ENCODE measurements around the gene ARHGAP44.
"Not testable (repeated sequence)": the region's sequence is repeated elsewhere in the genome, so short reads cannot be mapped to it uniquely, and the experiment has no call there.

ARHGAP44 gene

GRCh38 chr17:12815642-12816141 lies 26.4 kb downstream of the ARHGAP44 start:
- DNase-seq (ENCODE audit: low read depth): no peak

GRCh38 chr17:12821376-12821940 lies 32.2 kb downstream of the ARHGAP44 start:
- no peak for DNase-seq (ENCODE audit: low read depth)

DNA sequence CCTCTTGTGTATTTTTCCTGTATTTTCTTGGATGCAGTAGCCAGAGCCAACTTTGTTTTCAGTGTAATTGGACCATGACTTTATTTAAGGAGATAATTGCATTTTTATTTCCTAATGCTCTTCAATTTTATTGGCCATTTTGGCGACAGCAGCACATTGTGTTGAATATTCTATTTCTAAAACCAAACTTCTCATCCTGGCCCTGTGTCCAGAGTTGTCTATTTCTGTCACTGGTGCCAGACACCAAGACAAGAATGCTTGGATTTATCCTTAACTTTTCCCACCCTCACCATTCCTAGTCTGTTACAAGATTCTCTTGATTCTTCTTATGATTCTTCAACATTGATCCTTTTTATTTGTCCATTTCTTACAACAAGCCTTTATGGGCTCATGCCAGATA lies 37.1 kb downstream of the ARHGAP44 start:
- no peak for DNase-seq (ENCODE audit: low read depth)

GRCh38 chr17:12830777-12831247 lies 41.5 kb downstream of the ARHGAP44 start:
- no peak for DNase-seq (ENCODE audit: low read depth)

DNA sequence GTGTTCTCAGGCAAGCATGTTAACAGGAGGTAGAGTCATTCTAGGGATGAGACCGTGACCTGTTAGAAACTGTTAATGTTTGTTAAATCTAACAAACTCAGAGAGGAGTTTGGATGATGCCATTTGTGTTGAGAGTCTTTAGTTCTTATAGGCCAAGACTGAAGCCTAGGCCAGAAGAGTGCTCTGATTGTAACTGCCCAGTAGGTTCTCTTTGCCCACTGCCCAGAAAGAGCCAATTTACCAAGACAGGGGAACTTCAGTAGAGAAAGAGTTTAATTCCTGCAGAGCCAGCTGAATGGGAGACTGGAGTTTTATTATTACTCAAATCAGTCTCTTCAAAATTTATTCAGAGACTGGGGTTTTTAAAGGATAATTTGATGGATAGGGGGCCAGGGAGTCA lies 42.5 kb downstream of the ARHGAP44 start:
- DNase-seq (ENCODE audit: low read depth): no peak

- no peak for DNase-seq (ENCODE audit: low read depth)
Measured at GRCh38 chr17:12839042-12839441, 49.7 kb downstream of the ARHGAP44 start.

DNA sequence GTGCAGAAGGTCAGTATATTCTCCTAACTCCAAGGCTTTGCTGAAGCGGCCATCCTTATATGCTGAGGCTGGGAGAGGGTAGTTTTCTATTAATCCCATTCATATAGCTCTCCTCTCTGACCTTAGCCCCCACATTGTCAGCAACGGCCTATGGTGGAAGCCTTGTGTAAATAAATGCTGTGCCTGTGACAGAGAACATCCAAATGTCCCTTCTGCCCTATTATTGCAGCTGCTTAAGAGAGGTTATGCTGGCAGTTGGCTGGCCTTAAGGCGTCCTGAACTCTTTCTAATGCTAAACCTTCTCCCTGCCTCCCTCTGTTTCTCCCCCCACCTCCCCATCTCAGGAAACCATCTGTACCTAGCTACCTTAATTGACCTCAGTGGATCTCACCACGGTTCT lies 53.6 kb downstream of the ARHGAP44 start:
- no peak for DNase-seq (ENCODE audit: low read depth)

- DNase-seq (ENCODE audit: low read depth): no peak
Measured at GRCh38 chr17:12850996-12851395, 61.7 kb downstream of the ARHGAP44 start.

DNA sequence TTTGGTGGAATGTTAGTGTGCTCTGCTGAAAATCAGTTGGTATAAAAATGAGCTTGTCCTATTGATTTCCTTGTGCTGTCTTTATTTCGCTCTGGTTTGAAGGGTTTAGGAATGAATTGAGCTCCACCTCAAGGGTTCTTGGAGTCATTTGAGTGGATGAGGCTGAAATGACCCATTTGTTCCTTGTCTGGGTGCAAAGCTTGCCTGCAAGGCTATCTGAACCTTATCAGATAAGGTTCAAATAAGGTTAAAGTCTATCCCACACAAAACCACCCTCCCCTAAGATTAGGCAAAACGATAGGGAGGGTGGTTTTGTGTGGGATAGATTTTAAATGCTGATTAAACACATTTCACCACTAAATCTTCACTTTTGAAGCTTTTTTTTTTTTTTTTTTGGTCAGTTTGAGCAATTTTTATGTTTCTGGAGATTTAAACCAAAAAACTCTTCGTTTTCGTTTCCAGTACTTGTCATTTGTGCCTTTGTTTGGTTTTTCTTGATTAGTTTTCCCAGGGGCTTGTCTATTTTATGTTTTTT lies 62.7 kb downstream of the ARHGAP44 start:
- DNase-seq (ENCODE audit: low read depth): no peak

- DNase-seq (ENCODE audit: low read depth): no peak
Measured at GRCh38 chr17:12853921-12854320, 64.6 kb downstream of the ARHGAP44 start.

GRCh38 chr17:12856416-12856815 lies 67.1 kb downstream of the ARHGAP44 start:
- DNase-seq (ENCODE audit: low read depth): no peak

GRCh38 chr17:12857592-12857991 lies 68.3 kb downstream of the ARHGAP44 start:
- no peak for DNase-seq (ENCODE audit: low read depth)

DNA sequence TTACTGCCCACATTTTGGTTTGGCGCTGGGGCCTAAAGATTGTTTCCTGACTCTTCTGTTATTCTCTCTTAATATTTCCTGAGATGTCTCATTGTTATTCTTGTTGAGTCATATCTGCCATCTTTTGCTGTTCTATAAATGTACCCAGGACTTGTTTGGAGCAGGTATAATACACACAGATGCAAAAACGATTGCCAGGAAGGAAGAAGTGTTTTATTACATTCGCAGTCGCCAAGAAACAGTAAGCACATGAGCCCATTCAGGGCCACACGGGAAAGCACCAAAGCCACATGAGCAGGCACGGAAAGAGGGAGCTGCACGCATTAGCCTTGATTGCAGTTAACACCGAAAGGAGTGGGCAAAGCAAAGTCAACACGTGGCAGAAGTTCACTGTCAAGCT lies 70.2 kb downstream of the ARHGAP44 start:
- no peak for DNase-seq (ENCODE audit: low read depth)

DNA sequence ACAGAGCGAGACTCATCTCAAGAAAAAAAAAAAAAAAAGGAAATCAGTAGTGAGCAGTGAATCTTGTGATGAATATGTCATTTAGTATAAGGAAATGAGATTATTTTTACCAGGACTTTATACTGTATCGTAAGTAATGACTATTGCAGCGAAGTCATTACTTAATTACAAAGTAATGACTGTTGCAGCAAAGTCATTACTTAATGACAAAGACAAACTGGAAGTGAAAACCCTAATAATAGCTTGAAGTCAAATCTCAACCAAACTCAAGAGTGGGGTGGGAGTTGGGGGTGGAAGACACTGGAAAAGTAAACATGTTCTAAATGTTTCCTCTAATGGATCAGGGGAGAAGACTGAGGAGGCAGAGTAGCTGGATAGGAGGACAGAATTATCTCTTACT lies 76.5 kb downstream of the ARHGAP44 start:
- no peak for DNase-seq (ENCODE audit: low read depth)

DNA sequence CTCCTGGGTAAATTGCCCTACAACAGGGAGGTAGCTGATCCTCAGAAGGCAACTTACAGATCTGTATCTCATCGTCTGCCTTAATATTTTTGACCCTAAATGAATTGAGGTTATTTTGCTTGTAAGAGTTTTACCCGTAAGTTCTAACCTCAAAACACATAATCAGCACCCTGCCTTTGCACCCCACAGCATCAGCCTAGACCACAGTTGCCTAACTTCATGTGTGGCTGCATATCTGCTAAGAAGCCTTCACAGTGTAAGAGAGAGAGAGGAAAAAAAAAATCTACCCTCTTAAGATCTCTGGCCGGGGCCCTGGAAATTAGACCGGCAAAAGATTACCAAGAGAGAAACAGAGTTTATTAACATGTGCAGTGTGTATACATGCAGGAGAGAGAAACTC lies 76.9 kb downstream of the ARHGAP44 start:
- no peak for DNase-seq (ENCODE audit: low read depth)

GRCh38 chr17:12867726-12868125 lies 78.4 kb downstream of the ARHGAP44 start:
- no peak for DNase-seq (ENCODE audit: low read depth)

GRCh38 chr17:12873415-12874125 lies 84.3 kb downstream of the ARHGAP44 start:
- not testable (repeated sequence) for DNase-seq (ENCODE audit: low read depth)

DNA sequence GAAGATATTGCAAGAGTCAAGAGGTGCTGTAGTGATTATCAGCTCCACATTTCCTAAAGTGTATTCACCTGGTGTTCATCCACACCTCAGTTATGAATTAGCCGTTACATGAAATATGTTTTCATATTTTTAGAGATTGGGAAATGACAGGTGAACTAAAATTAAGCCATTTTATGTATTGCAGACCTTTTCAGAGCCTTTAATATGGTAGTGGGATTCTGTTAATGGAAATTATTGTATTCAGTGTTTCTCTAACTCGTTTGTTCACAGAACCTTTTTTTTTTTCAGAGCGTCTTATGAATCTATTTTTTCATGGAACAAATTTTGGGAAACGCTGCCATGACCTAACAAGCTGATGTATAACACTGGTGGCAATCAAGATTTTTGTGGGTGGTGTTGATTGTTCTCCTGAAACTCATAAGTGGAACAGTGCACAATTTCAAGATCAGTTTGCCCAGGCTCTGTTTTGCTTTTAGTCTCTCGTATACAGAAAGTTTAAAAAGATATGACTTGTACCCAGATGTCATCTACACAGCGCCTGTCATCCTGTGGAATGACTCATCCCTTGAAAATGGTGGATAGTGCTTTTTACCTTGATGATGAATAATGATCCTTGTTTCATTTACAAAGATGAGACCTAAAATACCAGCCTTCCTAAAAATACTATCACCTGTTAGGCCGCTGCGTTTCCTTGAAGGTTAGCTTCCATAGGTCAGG lies 88.8 kb downstream of the ARHGAP44 start:
- DNase-seq (ENCODE audit: low read depth): no peak

DNA sequence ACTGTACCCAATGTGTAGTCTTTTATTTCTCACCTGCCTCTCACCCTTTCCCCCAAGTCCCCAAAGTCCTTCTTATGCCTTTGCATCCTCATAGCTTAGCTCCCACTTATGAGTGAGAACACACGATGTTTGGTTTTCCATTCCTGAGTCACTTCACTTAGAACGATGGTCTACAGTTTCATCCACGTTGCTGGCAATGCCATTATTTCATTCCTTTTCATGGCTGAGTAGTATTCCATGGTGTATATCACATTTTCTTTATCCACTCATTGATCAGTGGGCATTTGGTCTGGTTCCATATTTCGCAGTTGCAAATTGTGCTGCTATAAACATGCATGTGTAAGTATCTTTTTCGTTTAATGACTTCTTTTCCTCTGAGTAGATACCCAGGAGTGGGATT lies 89.8 kb downstream of the ARHGAP44 start:
- DNase-seq (ENCODE audit: low read depth): not testable (repeated sequence)

DNA sequence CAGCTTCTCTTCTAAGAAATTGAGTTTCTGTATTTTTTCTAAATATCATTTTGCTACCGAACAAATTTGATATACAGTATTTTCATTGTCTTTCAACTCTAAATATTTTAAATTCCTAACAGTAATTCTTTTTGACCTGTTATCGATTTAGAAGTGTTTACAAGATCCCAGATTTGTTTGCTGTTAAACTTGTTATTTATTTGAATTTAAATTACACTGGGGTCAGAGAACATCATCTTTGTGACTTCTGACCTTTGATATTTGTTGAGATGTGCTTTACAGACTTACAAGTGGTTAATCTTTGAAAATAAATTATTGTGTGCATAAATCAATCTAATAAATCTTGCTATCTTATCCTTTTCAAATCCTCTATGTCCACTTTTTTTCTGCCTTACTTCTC lies 94.2 kb downstream of the ARHGAP44 start:
- no peak for DNase-seq (ENCODE audit: low read depth)

DNA sequence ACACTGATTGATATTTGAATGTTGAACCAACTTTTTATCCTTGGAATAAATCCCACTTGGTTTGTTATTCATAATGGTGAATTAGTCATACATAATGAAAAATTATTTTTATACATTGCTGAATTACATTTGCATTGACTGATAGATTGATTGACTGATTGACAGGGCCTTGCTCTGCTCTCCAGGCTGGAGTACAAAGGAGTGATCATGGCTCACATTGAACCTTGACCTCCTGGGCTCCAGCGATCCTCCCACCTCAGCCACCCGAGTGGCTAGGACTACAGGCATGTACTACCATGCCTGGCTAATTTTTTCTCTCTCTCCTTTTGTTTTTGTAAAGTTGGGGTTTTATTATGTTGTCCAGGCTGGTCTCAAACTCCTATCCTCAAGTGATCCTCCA lies 97.8 kb downstream of the ARHGAP44 start:
- no peak for DNase-seq (ENCODE audit: low read depth)

- DNase-seq (ENCODE audit: low read depth): no peak
Measured at GRCh38 chr17:12896180-12896785, 107.0 kb downstream of the ARHGAP44 start.
